GM12891 (cell line): ENCODE data around the gene PPP2R5A.
"Not testable (repeated sequence)": the region's sequence is repeated elsewhere in the genome, so short reads cannot be mapped to it uniquely, and the experiment has no call there.

Experiments used
- DNase-seq: peaks from one replicate; pipeline ENCODE4 v3.0.0; 2011; ENCODE audit warnings: low spot score; ENCODE audit not compliant: insufficient read length
- FAIRE-seq: peaks from 2 replicates; lab custom pipeline; 2011; peaks lifted over from hg19 to GRCh38; lab: Jason Lieb, UNC
- PAX5 ChIP-seq: IDR thresholded peaks from 2 replicates; pipeline ENCODE4 v1.6.1; 2011; ENCODE audit warnings: low read length, moderate library complexity, mild to moderate bottlenecking; ENCODE audit not compliant: insufficient read depth, severe bottlenecking
- POLR2A ChIP-seq: IDR thresholded peaks from 2 replicates; pipeline ENCODE4 v1.6.1; 2011; ENCODE audit warnings: low read depth, low read length, control low read depth
- POLR2AphosphoS5 ChIP-seq: IDR thresholded peaks from 2 replicates; pipeline ENCODE4 v1.6.1; 2011; ENCODE audit warnings: low read depth, low read length, control low read depth
- POU2F2 ChIP-seq: IDR thresholded peaks from 2 replicates; pipeline ENCODE4 v1.6.1; 2011; ENCODE audit warnings: low read depth, mild to moderate bottlenecking, control low read depth, low read length, moderate library complexity
- SPI1 ChIP-seq: IDR thresholded peaks from 2 replicates; pipeline ENCODE4 v1.6.1; 2011; ENCODE audit warnings: low read depth, low read length, control low read depth
- TAF1 ChIP-seq: IDR thresholded peaks from 2 replicates; pipeline ENCODE4 v1.6.1; 2011; ENCODE audit warnings: low read depth, low read length, control low read depth

The PPP2R5A gene

GRCh38 chr1:212367474-212368072 is 82.4 kb downstream of the PPP2R5A start:
- FAIRE-seq (no peak), DNase-seq (no peak)
- TF ChIP-seq POU2F2, result no peak
- no peak for TF ChIP-seq POLR2AphosphoS5
- TF ChIP-seq POLR2A, result no peak
- no peak for TF ChIP-seq SPI1
- TF ChIP-seq PAX5, result no peak
- no peak for TF ChIP-seq TAF1

GRCh38 chr1:212368073-212368484 is 82.9 kb downstream of the PPP2R5A start:
- FAIRE-seq (peak; percentile 81), DNase-seq (peak; percentile 28)
- TF ChIP-seq POLR2A (no peak), POU2F2 (no peak), PAX5 (no peak), SPI1 (no peak), TAF1 (no peak), POLR2AphosphoS5 (no peak)

GRCh38 chr1:212375986-212376385 is 90.8 kb downstream of the PPP2R5A start:
- DNase-seq (no peak), FAIRE-seq (no peak)
- TF ChIP-seq POLR2AphosphoS5, result no peak
- TF ChIP-seq TAF1, result no peak
- TF ChIP-seq PAX5, result no peak
- no peak for TF ChIP-seq POU2F2
- no peak for TF ChIP-seq POLR2A
- no peak for TF ChIP-seq SPI1

GRCh38 chr1:212377644-212378043 is 92.4 kb downstream of the PPP2R5A start:
- FAIRE-seq, result no peak
- no peak for DNase-seq
- TF ChIP-seq TAF1 (no peak), POLR2AphosphoS5 (no peak), SPI1 (no peak), PAX5 (no peak), POLR2A (no peak), POU2F2 (no peak)

GRCh38 chr1:212379366-212379765 is 94.2 kb downstream of the PPP2R5A start:
- no peak for DNase-seq
- TF ChIP-seq PAX5, result no peak
- FAIRE-seq, result no peak

GRCh38 chr1:212381397-212382035 is 96.3 kb downstream of the PPP2R5A start:
- no peak for DNase-seq
- TF ChIP-seq POLR2AphosphoS5 (no peak), POLR2A (no peak), SPI1 (no peak), TAF1 (no peak), PAX5 (no peak), POU2F2 (no peak)
- FAIRE-seq, result peak; percentile 50

GRCh38 chr1:212386029-212386428 is 100.8 kb downstream of the PPP2R5A start:
- DNase-seq, result no peak
- FAIRE-seq, result no peak
- no peak for TF ChIP-seq SPI1
- TF ChIP-seq TAF1, result no peak
- TF ChIP-seq POU2F2, result no peak
- no peak for TF ChIP-seq PAX5
- TF ChIP-seq POLR2AphosphoS5, result no peak
- TF ChIP-seq POLR2A, result no peak

- DNase-seq, result no peak
- no peak for FAIRE-seq
- TF ChIP-seq POU2F2 (no peak), PAX5 (no peak), TAF1 (no peak), SPI1 (no peak), POLR2A (no peak), POLR2AphosphoS5 (no peak)
These were observed 103.9 kb downstream of the PPP2R5A start for GRCh38 chr1:212388985-212389716.

- not testable (repeated sequence) for FAIRE-seq, DNase-seq
These were observed 110.6 kb downstream of the PPP2R5A start for GRCh38 chr1:212395678-212396437.

- FAIRE-seq (no peak), DNase-seq (no peak)
- TF ChIP-seq SPI1 (no peak), POU2F2 (no peak), TAF1 (no peak), POLR2AphosphoS5 (no peak), PAX5 (no peak), POLR2A (no peak)
These were observed 111.4 kb downstream of the PPP2R5A start for GRCh38 chr1:212396638-212397037.
